Left ventricle myocardium superior (tissue), 1 donor: ENCODE data around the gene PABPN1L. TPM values are rescaled to one million over a fixed set of nuclear protein-coding genes. Genes with fewer than 3 reads are reported as not detected.
"Not testable (repeated sequence)": the region's sequence is repeated elsewhere in the genome, so short reads cannot be mapped to it uniquely, and the experiment has no call there.

Source experiments
- ATAC-seq: fragments of 200-7000 bp; cut with Tn5 transposase; one replicate; pipeline ENCODE4 v1.9.1; 2020; ENCODE audit warnings: mild to moderate bottlenecking, moderate library complexity
- DNase-seq: peaks from one replicate; pipeline ENCODE4 v3.0.0-alpha.2; 2020
- intact Hi-C: fragments of 100-400 bp; cut with micrococcal nuclease; formaldehyde crosslinking; loops from one replicate; pipeline ENCODE4 v1.11.0; 2022
- total RNA-seq: library from RNA; stranded (reverse); fragmentation: NEBNext Ultra II Directional; extraction: Animal tissue kit (Norgen Biotek cat#: 25700); gene quantifications from one replicate; pipeline ENCODE4 v1.2.1, GENCODE V29; 2021
- donor health status: DM: no; HTN: yes; CAD: no; lungs with severe emphysema.

PABPN1L gene
- total RNA-seq, 1 donor from 2014 or later, result not detected

DNA sequence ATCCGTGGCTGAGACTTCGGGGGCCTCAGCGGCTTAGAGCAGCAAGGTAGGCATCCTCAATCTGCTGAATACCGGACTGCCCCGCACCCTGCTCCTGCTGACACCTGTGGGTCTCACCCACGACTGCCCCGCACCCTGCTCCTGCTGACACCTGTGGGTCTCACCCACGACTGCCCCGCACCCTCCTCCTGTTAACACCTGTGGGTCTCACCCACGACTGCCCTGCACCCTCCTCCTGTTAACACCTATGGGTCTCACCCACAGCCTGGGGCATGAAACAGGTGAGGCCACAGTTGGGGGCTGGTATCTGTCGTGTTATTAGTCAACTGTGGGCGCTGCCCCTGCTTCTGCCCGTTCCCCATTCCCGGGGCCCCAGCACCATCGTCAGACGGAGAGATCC, 36.3 kb upstream of the PABPN1L start:
- intact Hi-C loops, result no loop called here
- ATAC-seq, result no peak
- no peak for DNase-seq

GRCh38 chr16:88901718-88902337, 35.4 kb upstream of the PABPN1L start:
- ATAC-seq, result no peak
- DNase-seq, result no peak
- intact Hi-C loops, result no loop called here

- DNase-seq (no peak), ATAC-seq (no peak)
- intact Hi-C loops, result no loop called here
These were observed 34.2 kb upstream of the PABPN1L start for GRCh38 chr16:88900662-88901052.

DNA sequence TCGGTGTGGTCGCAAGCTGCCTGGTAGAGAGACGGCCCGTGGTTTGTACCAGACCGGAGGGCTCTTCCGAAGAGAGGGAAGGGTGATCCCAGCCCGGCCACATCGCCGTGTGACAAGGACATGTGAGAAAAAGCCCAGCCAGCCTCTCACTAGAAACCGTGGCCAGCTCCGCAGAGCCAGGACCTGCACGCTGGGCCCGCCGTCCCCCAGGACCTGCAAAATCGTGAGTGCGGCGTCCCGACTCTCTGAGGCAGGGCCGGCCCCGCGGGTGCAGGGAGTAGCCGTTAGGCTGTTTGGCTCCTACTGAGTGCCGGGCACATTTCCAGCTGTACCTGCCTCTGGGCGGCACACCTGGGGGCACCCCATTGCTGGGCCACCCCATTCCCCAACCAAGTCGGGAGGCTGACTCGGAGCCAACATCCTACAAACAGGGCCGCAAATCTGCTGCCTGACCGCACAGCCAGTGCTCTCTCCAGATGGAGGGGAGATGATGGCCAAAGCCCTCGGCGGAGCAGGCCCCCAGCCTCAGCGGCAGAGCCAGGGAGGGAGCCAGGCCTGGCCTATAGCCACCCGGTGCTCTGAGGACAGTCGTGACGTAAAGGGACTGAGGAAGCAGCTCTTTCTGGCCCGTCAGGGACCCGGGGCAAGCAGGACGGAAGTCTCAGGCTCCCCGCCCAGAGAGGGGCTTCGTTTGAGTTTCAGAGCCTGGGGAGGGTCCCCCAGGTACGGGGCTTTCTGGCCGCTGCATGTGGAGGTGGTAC, 33.6 kb upstream of the PABPN1L start:
- ATAC-seq (no peak), DNase-seq (no peak)
- intact Hi-C loops, result no loop called here

DNA sequence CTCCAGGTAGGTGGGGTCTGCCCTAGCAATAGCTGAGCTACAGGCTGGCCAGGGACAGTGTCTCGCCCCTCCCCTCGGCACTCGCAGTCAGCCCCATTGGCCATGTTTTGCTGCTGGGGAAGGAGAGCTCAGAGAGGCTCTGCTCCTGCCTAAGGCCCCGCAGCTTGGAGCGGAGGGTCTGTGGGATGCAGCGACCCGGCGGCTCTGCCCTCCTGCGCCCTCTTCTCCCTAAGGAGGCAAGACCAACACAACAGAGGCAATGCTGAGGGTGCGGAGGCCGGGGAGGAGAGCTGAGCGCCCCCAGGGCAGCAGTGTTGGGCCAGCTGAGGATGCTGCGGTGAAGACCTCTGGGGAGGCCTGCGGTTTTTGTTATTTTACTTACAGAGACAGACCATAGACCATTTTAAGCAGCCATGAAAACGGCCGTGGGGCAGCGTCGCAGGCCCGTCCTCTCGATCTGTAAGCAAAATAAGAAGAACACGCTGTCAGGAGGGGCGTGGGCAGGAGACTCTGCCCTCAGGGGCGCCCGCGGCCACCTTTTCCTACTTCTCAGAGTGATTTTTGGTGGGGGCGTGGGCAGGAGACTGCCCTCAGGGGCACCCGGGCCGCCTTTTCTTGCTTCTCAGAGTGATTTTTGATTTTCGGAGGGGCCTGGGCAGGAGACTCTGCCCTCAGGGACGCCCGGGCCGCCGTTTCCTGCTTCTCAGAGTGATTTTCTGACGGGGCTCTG, 31.4 kb upstream of the PABPN1L start:
- ATAC-seq (no peak), DNase-seq (no peak)
- intact Hi-C loops, result no loop called here

DNA sequence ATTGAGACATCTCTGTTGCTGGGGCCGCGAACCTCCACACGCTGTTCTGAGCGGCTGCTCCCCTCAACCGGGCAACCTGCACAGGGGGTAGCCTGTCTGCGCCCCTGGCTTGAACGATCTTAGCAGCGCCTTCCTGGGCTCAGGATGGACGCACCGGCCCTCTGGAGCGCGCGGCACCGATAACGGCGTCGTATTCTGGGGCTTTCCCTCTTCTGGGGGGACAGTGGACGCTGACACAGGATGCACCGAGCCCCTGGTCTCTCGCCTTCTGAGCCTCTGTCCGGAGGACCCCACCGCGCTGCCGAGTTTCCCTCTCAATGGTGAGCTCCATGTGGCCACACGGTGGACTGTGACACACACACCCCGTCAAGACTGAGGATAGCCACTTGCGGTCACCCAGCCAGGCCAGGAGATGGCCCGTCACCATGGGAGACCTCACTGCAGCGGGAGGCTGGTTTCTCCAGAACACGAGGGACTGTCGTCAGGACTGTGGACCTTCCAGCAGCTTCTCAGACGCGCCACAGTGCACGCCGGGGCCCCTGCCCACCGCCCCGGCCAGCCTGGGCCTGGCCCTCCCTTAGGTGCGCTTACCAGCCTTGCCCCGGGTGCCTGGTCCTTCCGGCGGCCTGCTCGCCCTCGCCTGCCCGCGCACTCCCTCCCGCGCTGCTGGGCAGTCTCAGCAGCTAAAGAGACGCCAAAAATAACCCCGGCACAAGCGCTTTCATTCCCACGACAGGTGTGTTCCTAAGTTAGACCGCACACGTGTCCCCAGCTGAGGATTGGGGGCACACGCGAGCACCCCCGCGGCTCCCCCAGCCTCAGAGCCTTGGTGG, 30.0 kb upstream of the PABPN1L start:
- peak; percentile 30 for DNase-seq
- intact Hi-C loops, result no loop called here
- peak; percentile 25 for ATAC-seq

DNA sequence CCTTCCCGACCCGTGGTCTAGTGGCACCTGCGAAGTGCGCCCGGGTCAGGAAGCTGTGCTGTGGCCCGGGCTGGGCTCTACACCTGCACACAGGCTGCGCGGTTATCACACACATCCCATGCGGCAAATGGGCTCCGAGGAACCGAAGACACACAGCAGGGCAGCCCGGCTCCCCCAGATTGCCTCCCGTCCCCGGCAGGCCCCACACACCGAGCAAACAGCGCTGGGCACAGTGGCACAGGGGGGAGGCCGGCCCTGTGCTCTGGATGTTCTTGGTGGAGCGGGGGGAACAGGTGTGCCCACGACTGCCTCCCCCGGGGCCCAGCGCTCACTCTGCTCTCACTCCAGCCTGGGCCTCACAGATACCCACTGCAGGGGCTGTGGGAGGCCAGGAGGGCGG, 28.9 kb upstream of the PABPN1L start:
- no peak for DNase-seq
- intact Hi-C loops, result no loop called here
- ATAC-seq, result no peak

DNA sequence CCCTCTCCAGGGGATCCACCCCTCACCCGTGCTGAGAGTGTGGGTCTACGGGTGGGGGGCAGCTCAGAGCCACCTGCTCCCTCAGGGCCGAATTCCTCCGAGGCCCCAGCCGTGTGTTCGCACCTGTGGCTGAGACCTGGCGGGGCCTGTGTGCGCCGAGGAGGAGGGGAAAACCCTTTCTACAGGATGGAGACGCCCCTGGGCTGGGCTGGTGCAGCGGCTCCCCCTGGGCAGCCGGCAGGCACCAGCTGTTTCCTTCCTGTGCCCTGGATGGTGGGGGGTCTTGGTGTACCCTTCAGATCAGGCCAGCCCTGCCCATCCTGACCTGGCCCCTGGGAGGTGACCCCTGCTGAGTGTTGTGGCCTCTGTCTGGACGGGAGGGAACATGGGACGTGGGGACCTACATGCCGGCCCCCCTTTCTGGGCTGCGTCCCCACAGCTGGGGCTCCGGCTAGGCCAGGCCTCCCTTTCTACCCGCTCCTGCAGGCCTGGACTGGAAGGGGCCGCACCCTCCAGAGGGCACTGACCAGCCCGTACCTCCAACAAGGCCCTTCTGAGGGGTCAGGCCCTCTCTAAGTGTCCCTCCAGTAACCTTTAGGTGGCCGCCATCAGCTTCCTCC, 28.3 kb upstream of the PABPN1L start:
- intact Hi-C loops, result no loop called here
- DNase-seq, result no peak
- ATAC-seq, result no peak

- intact Hi-C loops, ATAC-seq, DNase-seq: not testable (repeated sequence)
These were observed 27.8 kb upstream of the PABPN1L start for GRCh38 chr16:88894266-88894665.

DNA sequence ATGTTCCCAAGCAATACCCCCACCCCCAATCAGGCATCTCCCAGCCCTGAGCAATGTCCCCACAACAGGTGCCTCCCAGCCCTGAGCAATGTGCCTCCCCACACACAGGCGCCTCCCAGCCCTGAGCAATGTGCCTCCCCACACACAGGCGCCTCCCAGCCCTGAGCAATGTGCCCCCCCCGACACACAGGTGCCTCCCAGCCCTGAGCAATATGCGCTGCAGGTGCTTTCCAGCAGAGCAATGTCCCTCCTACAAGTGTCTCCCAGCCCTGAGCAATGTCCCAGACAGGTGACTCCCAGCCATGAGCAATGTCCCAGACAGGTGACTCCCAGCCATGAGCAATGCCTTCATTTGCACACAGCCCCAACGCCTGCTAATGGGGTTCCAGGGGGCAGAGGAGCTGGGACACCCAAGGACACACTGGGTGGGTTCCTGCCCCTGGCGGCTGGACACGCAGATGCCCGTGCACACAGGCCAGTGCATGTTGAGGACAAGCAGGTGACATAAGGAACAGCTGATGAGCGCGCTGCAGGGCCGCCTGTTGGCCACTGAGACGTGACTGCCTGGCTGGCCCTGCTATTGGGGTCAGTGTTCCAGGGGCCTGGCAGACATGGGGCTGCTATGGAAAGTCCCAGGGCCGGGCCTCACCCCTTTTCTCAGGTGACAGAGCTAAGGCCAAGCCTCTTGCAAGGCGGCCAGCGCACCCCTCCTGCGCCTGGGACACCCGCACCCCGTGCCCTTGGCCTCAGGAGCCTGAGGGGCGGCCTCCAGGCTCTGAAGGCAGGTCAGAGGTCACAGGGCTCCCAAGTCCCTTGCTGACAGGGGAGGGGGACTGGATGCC, 26.9 kb upstream of the PABPN1L start:
- intact Hi-C loops, result no loop called here
- DNase-seq, result no peak
- no peak for ATAC-seq

DNA sequence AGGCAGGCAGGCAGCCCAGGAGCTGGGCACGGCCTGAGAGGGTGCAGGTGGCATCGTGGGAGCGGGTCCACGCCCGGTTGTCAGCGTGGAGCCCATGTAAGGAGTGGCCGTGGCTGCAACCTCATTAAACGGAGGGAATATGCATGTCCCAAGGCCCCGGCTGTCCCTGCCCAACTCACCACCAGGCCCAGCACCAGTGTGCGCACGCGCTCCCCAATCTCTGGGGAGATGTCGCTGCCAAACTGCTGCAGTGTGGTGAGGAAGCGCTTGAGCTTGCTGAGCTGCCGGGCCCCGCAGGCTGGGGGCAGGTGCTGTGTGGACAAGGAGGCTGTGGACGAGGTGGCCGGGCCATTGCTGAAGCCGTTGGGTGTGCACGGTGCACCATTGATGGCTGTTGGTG, 25.6 kb upstream of the PABPN1L start:
- peak; percentile 39 for DNase-seq
- no peak for ATAC-seq
- intact Hi-C loops, result no loop called here

GRCh38 chr16:88891083-88891482, 24.6 kb upstream of the PABPN1L start:
- no peak for ATAC-seq
- DNase-seq, result no peak

GRCh38 chr16:88889702-88890352, 23.4 kb upstream of the PABPN1L start:
- intact Hi-C loops, DNase-seq, ATAC-seq: not testable (repeated sequence)

More at GRCh38 chr16:88891083-88891482, 24.6 kb upstream of the PABPN1L start:
- intact Hi-C loops, result no loop called here

DNA sequence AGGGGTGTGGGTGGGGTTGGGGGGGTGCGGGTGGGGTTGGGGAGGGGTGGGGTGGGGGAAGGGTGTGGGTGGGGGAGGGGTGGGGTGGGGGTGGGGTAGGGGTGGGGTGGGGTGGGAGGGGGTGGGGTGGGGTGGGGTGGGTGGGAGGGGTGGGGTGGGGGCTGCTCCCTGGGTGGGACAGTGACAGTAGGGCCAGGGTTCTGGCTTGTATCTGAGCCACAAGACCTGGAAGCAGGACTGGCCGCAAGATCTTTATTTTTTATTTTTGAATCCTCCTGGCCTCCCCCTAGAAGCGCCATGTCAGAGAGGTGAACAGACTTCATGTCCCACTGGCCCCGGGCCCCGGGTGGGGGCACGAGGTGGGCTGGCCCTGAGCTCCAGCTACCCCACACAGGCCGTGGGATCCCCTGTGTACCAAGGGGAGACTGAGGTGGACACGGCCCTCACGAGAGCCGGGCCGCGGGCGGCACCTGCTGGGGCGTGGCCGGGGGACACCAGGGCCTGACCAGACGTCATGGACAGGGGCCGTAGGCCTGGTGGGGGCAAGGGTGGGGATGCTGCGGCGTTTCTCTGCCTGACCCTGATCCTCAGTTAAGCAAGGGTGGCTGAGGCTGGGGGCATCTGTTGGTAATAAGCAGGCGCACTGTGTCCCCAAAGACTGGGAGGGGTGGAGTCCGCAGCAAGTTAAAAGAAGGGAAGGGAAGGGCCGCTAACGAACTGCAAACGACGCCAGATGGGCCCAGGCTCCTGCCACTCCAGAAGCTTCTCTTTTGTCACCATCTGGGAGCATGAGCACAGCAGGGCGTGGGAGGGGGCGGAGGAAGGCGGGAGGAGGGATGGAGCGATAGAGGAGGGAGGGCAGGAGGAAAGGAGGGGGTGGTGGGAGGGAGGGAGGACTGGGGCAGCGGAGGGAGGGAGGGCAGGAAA, 22.3 kb upstream of the PABPN1L start:
- intact Hi-C loops, result no loop called here
- ATAC-seq, result peak; percentile 28
- DNase-seq, result peak; percentile 79

GRCh38 chr16:88888057-88888456, 21.6 kb upstream of the PABPN1L start:
- intact Hi-C loops, result no loop called here
- DNase-seq (no peak), ATAC-seq (no peak)

GRCh38 chr16:88886845-88887521, 20.5 kb upstream of the PABPN1L start:
- intact Hi-C loops, result no loop called here
- ATAC-seq (peak; percentile 88), DNase-seq (peak; percentile 94)
